ENCODE results near the gene MTA2. TPM values are rescaled to one million over a fixed set of nuclear protein-coding genes. Genes with fewer than 3 reads are reported as not detected.

MTA2 gene
- total and polyA plus RNA-seq, 2 of the 8 experiments (the other 6 are each of a cell fraction or from before 2014, with no cell fraction given) = 25.7 to 114 TPM

GRCh38 chr11:62608776-62609175, 7.1 kb upstream of the MTA2 start (continued):
- TF ChIP-seq CHD7 (IDR thresholded peaks at IDR 0.05; ENCODE audit: insufficient replicate concordance, low read length) = no peak

Data from H1 (cell line).